ENCODE results near the gene WBP1L.

Gene WBP1L

DNA sequence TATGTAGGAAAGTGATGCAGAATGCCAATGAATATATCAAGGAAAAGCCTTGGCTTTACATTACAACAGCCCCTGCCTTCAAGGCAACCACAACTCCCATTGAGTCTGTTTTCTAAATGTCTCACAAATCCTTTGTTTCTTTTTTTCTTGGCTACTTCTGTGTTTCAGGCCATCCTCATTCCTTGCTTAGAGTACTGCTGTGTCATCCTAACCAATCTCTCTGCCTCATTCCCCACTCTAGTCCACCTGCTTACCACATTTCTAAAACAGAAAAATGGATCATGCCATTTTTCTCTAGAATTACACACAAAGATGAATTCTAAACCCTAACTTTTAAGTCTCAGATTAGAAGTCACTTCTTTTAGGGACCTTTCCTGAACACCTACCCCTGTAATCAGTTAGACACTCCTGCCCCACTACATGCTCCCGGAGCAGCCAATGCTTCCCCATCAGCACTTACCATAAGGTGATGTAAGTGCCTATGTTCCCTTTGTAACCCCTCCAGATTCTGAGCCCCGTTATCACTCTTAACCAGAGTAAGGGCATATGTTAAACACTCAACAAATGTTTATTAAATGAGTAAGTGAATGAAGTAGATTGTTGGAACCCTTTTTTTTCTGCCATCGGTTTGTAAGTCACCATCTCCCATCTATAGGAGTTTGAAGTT, 113.1 kb downstream of the WBP1L start:
- peak; percentile 32 to 38 for DNase-seq
- TF ChIP-seq POLR2A (IDR thresholded peaks at IDR 0.05; ENCODE audit: low read length) (no peak), GATA1 (IDR thresholded peaks at IDR 0.05; ENCODE audit: low read depth, low read length) (no peak)

DNA sequence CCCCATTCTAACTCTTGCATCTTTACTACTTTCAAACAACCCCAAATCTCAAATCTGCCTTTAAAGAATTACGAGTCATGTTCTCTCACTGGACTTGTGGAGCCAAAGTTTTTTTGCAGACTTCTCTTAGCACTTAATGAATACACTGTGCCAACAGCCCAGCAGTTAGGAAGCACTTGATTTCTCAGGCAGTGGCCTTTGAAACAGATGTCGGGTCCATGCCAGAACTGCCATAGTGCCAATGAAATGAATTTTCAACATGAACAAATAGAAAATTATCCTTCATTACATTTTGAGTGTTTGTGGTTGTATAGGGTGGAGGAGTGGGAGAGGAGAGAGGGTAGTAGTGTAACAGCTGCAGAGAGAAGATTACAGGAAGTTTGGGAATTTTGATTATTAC, 116.2 kb downstream of the WBP1L start:
- no peak for TF ChIP-seq GATA1 (IDR thresholded peaks at IDR 0.05; ENCODE audit: low read depth, low read length)
- TF ChIP-seq POLR2A (IDR thresholded peaks at IDR 0.05; ENCODE audit: low read length), result no peak

DNA sequence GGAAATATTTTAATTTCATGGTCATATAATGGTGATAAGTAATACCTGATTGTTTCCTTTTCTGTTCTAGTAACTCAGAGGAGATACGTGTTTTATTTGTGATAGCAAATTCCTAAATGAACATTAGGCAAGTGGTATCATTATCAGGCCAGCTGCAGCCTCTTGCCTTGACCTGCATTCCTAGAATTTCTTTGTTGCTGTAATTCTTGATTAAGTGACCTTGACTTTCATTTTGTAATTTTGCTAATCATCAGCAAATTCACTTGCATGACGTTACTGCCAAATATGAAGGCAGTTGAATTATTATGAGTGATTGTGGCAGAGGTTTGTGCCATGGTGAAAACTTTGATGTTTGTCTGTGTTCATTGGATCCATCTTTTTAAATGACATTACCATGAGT, 119.9 kb downstream of the WBP1L start:
- TF ChIP-seq POLR2A (IDR thresholded peaks at IDR 0.05; ENCODE audit: low read length) (no peak), GATA1 (IDR thresholded peaks at IDR 0.05; ENCODE audit: low read depth, low read length) (no peak)
- peak; percentile 75 to 88 for DNase-seq

More for the DNA sequence above, 116.2 kb downstream of the WBP1L start:
- DNase-seq, result no peak

DNA sequence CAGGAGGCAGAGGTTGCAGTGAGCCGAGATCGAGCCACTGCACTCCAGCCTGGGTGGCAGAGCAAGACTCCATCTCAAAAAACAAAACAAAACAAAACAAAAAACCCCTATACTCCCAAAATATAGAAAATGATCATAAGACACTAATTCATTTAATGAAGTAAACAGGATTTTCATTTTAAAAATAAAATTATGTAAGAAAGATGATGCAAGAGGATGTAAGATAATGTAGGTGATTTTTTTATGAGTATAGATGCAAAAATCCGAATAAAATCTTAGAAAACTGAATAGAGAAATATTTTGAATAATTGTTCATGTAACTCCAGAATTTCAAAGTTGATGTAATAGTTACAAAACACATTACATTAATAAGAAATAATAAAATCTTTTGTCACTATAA, 121.9 kb downstream of the WBP1L start:
- DNase-seq, result no peak
- no peak for TF ChIP-seq POLR2A (IDR thresholded peaks at IDR 0.05; ENCODE audit: low read length)

Measured in erythroblast (primary cell).